ENCODE data around the gene ACSL1.
"Not testable (repeated sequence)": the region's sequence is repeated elsewhere in the genome, so short reads cannot be mapped to it uniquely, and the experiment has no call there.

DNA sequence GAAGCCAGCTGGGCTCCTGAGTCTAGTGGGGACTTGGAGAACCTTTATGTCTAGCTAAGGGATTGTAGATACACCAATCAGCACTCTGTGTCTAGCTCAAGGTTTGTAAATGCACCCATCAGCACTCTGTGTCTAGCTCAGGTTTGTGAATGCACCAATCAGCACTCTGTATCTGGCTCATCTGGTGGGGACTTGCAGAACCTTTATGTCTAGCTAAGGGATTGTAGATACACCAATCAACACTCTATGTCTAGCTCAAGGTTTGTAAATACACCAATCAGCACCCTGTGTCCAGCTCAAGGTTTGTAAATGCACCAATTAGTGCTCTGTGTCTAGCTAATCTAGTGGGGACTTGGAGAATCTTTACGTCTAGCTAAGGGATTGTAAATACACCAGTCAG is 84.1 kb downstream of the ACSL1 start:
- TF ChIP-seq KLF16 (IDR thresholded peaks at IDR 0.05); ZNF696 (CRISPR knock-in tag; conservative IDR thresholded peaks at IDR 0.05); RHOXF2B (CRISPR knock-in tag; conservative IDR thresholded peaks at IDR 0.05); CBX8 (IDR thresholded peaks at IDR 0.05; ENCODE audit: borderline replicate concordance, extremely low read depth, low read depth, low read length, poor library complexity, severe bottlenecking): not testable (repeated sequence)
- TF ChIP-seq, protein P1, sequence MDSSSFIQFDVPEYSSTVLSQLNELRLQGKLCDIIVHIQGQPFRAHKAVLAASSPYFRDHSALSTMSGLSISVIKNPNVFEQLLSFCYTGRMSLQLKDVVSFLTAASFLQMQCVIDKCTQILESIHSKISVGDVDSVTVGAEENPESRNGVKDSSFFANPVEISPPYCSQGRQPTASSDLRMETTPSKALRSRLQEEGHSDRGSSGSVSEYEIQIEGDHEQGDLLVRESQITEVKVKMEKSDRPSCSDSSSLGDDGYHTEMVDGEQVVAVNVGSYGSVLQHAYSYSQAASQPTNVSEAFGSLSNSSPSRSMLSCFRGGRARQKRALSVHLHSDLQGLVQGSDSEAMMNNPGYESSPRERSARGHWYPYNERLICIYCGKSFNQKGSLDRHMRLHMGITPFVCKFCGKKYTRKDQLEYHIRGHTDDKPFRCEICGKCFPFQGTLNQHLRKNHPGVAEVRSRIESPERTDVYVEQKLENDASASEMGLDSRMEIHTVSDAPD (CRISPR knock-in tag; IDR thresholded peaks at IDR 0.05), result not testable (repeated sequence)

Data from K562 (cell line).